ENCODE results near the gene CYP26B1. TPM values are rescaled to one million over a fixed set of nuclear protein-coding genes. Genes with fewer than 3 reads are reported as not detected.
A peak's percentile ranks its signal among the peaks of the same experiment; 100 is the strongest.

Gene CYP26B1
- total RNA-seq, 1 donor from 2014 or later = 1.2 TPM

GRCh38 chr2:72083751-72084583 lies 63.7 kb downstream of the CYP26B1 start:
- Histone ChIP-seq H3K27me3 (ENCODE audit: insufficient read depth, low read length) (no peaks in the 10 kb centered on the region), H3K79me2 (ENCODE audit: insufficient read depth, low read length) (no peaks in the 10 kb centered on the region), H3K4me1 (ENCODE audit: insufficient read depth, low read length) (peaks cover 9% of the 10 kb centered on the region), H3K4me2 (ENCODE audit: low read length) (no peak overlapping the region), H2AFZ (ENCODE audit: low read depth, low read length) (no peak overlapping the region), H4K20me1 (ENCODE audit: insufficient read depth, low read length) (no peaks in the 10 kb centered on the region), H3K9me3 (ENCODE audit: insufficient read depth, low read depth, low read length) (no peaks in the 10 kb centered on the region), H3K27ac (ENCODE audit: low read depth, low read length) (no peak overlapping the region), H3K9ac (ENCODE audit: low read length) (no peak overlapping the region), H3K4me3 (ENCODE audit: insufficient read depth, low read depth, low read length) (no peak overlapping the region), H3K36me3 (ENCODE audit: insufficient read depth, low read length) (no peaks in the 10 kb centered on the region)
- H3K4me3 Mint-ChIP-seq (ENCODE audit: unreplicated experiment) = no peak overlapping the region
- FAIRE-seq = no peak
- TF ChIP-seq CTCF (IDR thresholded peaks at IDR 0.05; ENCODE audit: insufficient read depth, low read depth, low read length) (no peak), EZH2 (IDR thresholded peaks at IDR 0.05; ENCODE audit: insufficient read depth, low read length) (no peak)
- peaks cover 25% of the 10 kb centered on the region for H3K27me3 Mint-ChIP-seq (ENCODE audit: low read depth, unreplicated experiment)
- H3K4me1 Mint-ChIP-seq (ENCODE audit: low read depth, unreplicated experiment) = peaks cover 10% of the 10 kb centered on the region
- H3K36me3 Mint-ChIP-seq (ENCODE audit: low read depth, unreplicated experiment) = peaks cover 6% of the 10 kb centered on the region
- H3K27ac Mint-ChIP-seq (ENCODE audit: unreplicated experiment) = peak overlapping the region; percentile 72
- DNase-seq (ENCODE audit: low read depth) = no peak
- H3K9me3 Mint-ChIP-seq (ENCODE audit: unreplicated experiment) = peaks cover 8% of the 10 kb centered on the region

- no peak overlapping the region for H3K27ac Mint-ChIP-seq (ENCODE audit: unreplicated experiment)
- Histone ChIP-seq H3K9ac (ENCODE audit: low read length) (no peak overlapping the region), H3K27ac (ENCODE audit: low read depth, low read length) (no peak overlapping the region), H3K27me3 (ENCODE audit: insufficient read depth, low read length) (no peaks in the 10 kb centered on the region), H3K9me3 (ENCODE audit: insufficient read depth, low read depth, low read length) (no peaks in the 10 kb centered on the region), H2AFZ (ENCODE audit: low read depth, low read length) (no peak overlapping the region), H3K4me3 (ENCODE audit: insufficient read depth, low read depth, low read length) (no peak overlapping the region), H4K20me1 (ENCODE audit: insufficient read depth, low read length) (no peaks in the 10 kb centered on the region), H3K36me3 (ENCODE audit: insufficient read depth, low read length) (no peaks in the 10 kb centered on the region), H3K4me2 (ENCODE audit: low read length) (no peak overlapping the region), H3K4me1 (ENCODE audit: insufficient read depth, low read length) (peaks cover 9% of the 10 kb centered on the region), H3K79me2 (ENCODE audit: insufficient read depth, low read length) (no peaks in the 10 kb centered on the region)
- FAIRE-seq = no peak
- no peak overlapping the region for H3K4me3 Mint-ChIP-seq (ENCODE audit: unreplicated experiment)
- peaks cover 25% of the 10 kb centered on the region for H3K27me3 Mint-ChIP-seq (ENCODE audit: low read depth, unreplicated experiment)
- H3K9me3 Mint-ChIP-seq (ENCODE audit: unreplicated experiment) = peaks cover 8% of the 10 kb centered on the region
- peaks cover 10% of the 10 kb centered on the region for H3K4me1 Mint-ChIP-seq (ENCODE audit: low read depth, unreplicated experiment)
- TF ChIP-seq EZH2 (IDR thresholded peaks at IDR 0.05; ENCODE audit: insufficient read depth, low read length) (no peak), CTCF (IDR thresholded peaks at IDR 0.05; ENCODE audit: insufficient read depth, low read depth, low read length) (no peak)
- peaks cover 3% of the 10 kb centered on the region for H3K36me3 Mint-ChIP-seq (ENCODE audit: low read depth, unreplicated experiment)
- DNase-seq (ENCODE audit: low read depth) = no peak
Observed at GRCh38 chr2:72082887-72083286, 64.8 kb downstream of the CYP26B1 start.

- DNase-seq (ENCODE audit: low read depth) (peak; percentile 28), FAIRE-seq (no peak)
- Histone ChIP-seq H3K27me3 (ENCODE audit: insufficient read depth, low read length) (no peaks in the 10 kb centered on the region), H3K9ac (ENCODE audit: low read length) (no peak overlapping the region), H3K4me1 (ENCODE audit: insufficient read depth, low read length) (peaks cover 9% of the 10 kb centered on the region), H4K20me1 (ENCODE audit: insufficient read depth, low read length) (no peaks in the 10 kb centered on the region), H3K4me3 (ENCODE audit: insufficient read depth, low read depth, low read length) (no peak overlapping the region), H3K9me3 (ENCODE audit: insufficient read depth, low read depth, low read length) (no peaks in the 10 kb centered on the region), H3K36me3 (ENCODE audit: insufficient read depth, low read length) (no peaks in the 10 kb centered on the region), H3K4me2 (ENCODE audit: low read length) (no peak overlapping the region), H2AFZ (ENCODE audit: low read depth, low read length) (no peak overlapping the region), H3K79me2 (ENCODE audit: insufficient read depth, low read length) (no peaks in the 10 kb centered on the region), H3K27ac (ENCODE audit: low read depth, low read length) (no peak overlapping the region)
- Mint-ChIP-seq H3K4me3 (ENCODE audit: unreplicated experiment) (no peak overlapping the region), H3K27ac (ENCODE audit: unreplicated experiment) (no peak overlapping the region), H3K27me3 (ENCODE audit: low read depth, unreplicated experiment) (peaks cover 24% of the 10 kb centered on the region), H3K36me3 (ENCODE audit: low read depth, unreplicated experiment) (peaks cover 3% of the 10 kb centered on the region), H3K4me1 (ENCODE audit: low read depth, unreplicated experiment) (peaks cover 10% of the 10 kb centered on the region), H3K9me3 (ENCODE audit: unreplicated experiment) (peaks cover 8% of the 10 kb centered on the region)
- TF ChIP-seq CTCF (IDR thresholded peaks at IDR 0.05; ENCODE audit: insufficient read depth, low read depth, low read length) (no peak), EZH2 (IDR thresholded peaks at IDR 0.05; ENCODE audit: insufficient read depth, low read length) (no peak)
Observed at GRCh38 chr2:72082021-72082601, 65.6 kb downstream of the CYP26B1 start.

Measured in astrocyte (in vitro differentiated cells and primary cell).